GM21360 (cell line): Measurements from ENCODE around the gene WASHC1.
"Not testable (repeated sequence)": the region's sequence is repeated elsewhere in the genome, so short reads cannot be mapped to it uniquely, and the experiment has no call there.

Experiments used
- ATAC-seq: cut with Tn5 transposase; IDR thresholded peaks from one replicate; pipeline ENCODE4 v1.9.1; 2021; ENCODE audit warnings: mild to moderate bottlenecking, moderate library complexity; ENCODE audit not compliant: unreplicated experiment

WASHC1 gene

DNA sequence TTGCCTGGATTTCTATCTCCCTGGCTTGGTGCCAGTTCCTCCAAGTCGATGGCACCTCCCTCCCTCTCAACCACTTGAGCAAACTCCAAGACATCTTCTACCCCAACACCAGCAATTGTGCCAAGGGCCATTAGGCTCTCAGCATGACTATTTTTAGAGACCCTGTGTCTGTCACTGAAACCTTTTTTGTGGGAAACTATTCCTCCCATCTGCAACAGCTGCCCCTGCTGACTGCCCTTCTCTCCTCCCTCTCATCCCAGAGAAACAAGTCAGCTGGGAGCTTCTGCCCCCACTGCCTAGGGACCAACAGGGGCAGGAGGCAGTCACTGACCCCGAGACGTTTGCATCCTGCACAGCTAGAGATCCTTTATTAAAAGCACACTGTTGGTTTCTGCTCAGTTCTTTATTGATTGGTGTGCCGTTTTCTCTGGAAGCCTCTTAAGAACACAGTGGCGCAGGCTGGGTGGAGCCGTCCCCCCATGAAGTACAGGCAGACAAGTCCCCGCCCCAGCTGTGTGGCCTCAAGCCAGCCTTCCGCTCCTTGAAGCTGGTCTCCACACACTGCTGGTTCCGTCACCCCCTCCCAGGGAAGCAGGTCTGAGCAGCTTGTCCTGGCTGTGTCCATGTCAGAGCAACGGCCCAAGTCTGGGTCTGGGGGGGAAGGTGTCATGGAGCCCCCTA, 15.0 kb downstream of the WASHC1 start:
- not testable (repeated sequence) for ATAC-seq

DNA sequence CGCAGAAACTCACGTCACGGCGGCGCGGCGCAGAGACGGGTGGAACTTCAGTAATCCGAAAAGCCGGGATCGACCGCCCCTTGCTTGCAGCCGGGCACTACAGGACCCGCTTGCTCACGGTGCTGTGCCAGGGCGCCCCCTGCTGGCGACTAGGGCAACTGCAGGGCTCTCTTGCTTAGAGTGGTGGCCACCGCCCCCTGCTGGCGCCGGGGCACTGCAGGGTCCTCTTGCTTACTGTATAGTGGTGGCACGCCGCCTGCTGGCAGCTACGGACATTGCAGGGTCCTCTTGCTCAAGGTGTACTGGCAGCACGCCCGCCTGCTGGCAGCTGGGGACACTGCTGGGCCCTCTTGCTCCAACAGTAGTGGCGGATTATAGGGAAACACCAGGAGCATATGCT, 18.1 kb downstream of the WASHC1 start:
- not testable (repeated sequence) for ATAC-seq

DNA sequence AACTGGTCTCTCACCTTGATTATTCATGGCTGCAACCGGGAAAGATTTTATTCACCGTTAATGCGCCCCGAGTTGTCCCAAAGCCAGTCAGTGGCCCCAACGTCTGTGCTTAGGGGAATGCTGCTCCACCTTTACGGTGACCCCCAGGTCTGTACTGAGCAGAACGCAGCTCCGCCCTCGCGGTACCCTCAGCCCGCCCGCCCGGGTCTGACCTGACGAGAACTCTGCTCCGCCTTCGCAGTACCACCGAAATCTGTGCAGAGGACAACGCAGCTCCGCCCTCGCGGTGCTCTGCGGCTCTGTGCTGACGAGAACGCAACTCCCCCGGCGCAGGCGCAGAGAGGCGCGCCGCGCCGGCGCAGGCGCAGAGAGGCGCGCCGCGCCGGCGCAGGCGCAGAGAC, 18.6 kb downstream of the WASHC1 start:
- ATAC-seq: not testable (repeated sequence)

DNA sequence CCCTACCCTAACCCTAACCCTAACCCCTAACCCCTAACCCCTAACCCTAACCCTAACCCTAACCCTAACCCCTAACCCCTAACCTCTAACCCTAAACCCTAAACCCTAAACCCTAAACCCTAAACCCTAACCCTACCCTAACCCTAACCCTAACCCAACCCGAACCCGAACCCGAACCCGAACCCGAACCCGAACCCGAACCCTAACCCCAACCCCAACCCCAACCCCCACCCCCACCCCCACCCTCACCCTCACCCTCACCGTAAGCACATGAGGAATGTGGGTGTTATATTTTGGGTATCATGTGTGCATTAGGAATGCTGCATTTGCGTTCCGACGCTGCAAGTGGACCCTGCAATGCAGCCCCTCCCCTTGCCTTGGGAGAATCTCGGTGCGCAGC, 19.0 kb downstream of the WASHC1 start:
- ATAC-seq: not testable (repeated sequence)
